AG09319 (cell line): ENCODE data around the gene STOX2.

ENCODE experiments used
- DNase-seq: peaks from one replicate; pipeline ENCODE4 v3.0.0-alpha.2; 2010; ENCODE audit warnings: low read depth; ENCODE audit errors: extremely low read depth
- CTCF ChIP-seq: IDR thresholded peaks from 2 replicates; pipeline ENCODE4 v1.5.1; 2011; ENCODE audit warnings: low read depth, mild to moderate bottlenecking, inconsistent platforms, low read length, moderate library complexity

The STOX2 gene

GRCh38 chr4:183909187-183909586 is 4.1 kb downstream of the STOX2 start:
- TF ChIP-seq CTCF, result no peak
- no peak for DNase-seq

- no peak for TF ChIP-seq CTCF
Observed at GRCh38 chr4:183909801-183910200, 4.7 kb downstream of the STOX2 start.

GRCh38 chr4:183912585-183912984 is 7.5 kb downstream of the STOX2 start:
- no peak for TF ChIP-seq CTCF

More at GRCh38 chr4:183909801-183910200, 4.7 kb downstream of the STOX2 start:
- DNase-seq, result no peak

GRCh38 chr4:183915976-183916375 is 10.9 kb downstream of the STOX2 start:
- TF ChIP-seq CTCF, result no peak

More at GRCh38 chr4:183912585-183912984, 7.5 kb downstream of the STOX2 start:
- DNase-seq, result no peak

GRCh38 chr4:183918696-183919095 is 13.6 kb downstream of the STOX2 start:
- no peak for TF ChIP-seq CTCF
- no peak for DNase-seq

More at GRCh38 chr4:183915976-183916375, 10.9 kb downstream of the STOX2 start:
- no peak for DNase-seq

- no peak for DNase-seq
- no peak for TF ChIP-seq CTCF
Observed at GRCh38 chr4:183919141-183919540, 14.0 kb downstream of the STOX2 start.

- no peak for TF ChIP-seq CTCF
- no peak for DNase-seq
Observed at GRCh38 chr4:183920512-183920911, 15.4 kb downstream of the STOX2 start.
